H9 (cell line): ENCODE results near the gene ATP5PF. TPM values are rescaled to one million over a fixed set of nuclear protein-coding genes. Genes with fewer than 3 reads are reported as not detected.

Experiments used
- DNase-seq: peaks from one replicate; pipeline ENCODE4 v3.0.0-alpha.2; 2017
- H2AFZ ChIP-seq: one replicate; pipeline ENCODE4 v1.6.1; 2013; ENCODE audit warnings: mild to moderate bottlenecking, low read length, control low read depth, moderate library complexity
- H2AK5ac ChIP-seq: 2 replicates; pipeline ENCODE4 v1.6.1; 2013; ENCODE audit warnings: low read length, control low read depth, mixed read lengths; ENCODE audit not compliant: insufficient read length
- H2BK120ac ChIP-seq: one replicate; pipeline ENCODE4 v1.6.1; 2013; ENCODE audit warnings: low read depth, mild to moderate bottlenecking, low read length, control low read depth, inconsistent platforms; ENCODE audit not compliant: poor library complexity, severe bottlenecking
- H2BK12ac ChIP-seq: 2 replicates; pipeline ENCODE4 v1.6.1; 2013; ENCODE audit warnings: low read length, control low read depth, mixed read lengths, low read depth; ENCODE audit not compliant: insufficient read length
- H2BK15ac ChIP-seq: 2 replicates; pipeline ENCODE4 v1.6.1; 2013; ENCODE audit warnings: low read depth, low read length, control low read depth
- H2BK20ac ChIP-seq: one replicate; pipeline ENCODE4 v1.6.1; 2013; ENCODE audit warnings: low read depth, mild to moderate bottlenecking, low read length, control low read depth, inconsistent platforms; ENCODE audit not compliant: poor library complexity, severe bottlenecking
- H2BK5ac ChIP-seq: 2 replicates; pipeline ENCODE4 v1.6.1; 2013; ENCODE audit warnings: low read length, control low read depth, mixed read lengths; ENCODE audit not compliant: insufficient read length
- H3K14ac ChIP-seq: 2 replicates; pipeline ENCODE4 v1.6.1; 2013; ENCODE audit warnings: low read length, control low read depth; ENCODE audit not compliant: insufficient read depth
- H3K18ac ChIP-seq: 2 replicates; pipeline ENCODE4 v1.6.1; 2013; ENCODE audit warnings: low read depth, mild to moderate bottlenecking, mixed read lengths, low read length, control low read depth; ENCODE audit not compliant: insufficient read length
- H3K23ac ChIP-seq: 2 replicates; pipeline ENCODE4 v1.6.1; 2013; ENCODE audit warnings: low read length, control low read depth, mixed read lengths, low read depth; ENCODE audit not compliant: insufficient read length
- H3K23me2 ChIP-seq: 2 replicates; pipeline ENCODE4 v1.6.1; 2013; ENCODE audit warnings: low read depth, mild to moderate bottlenecking, mixed read lengths, low read length, control low read depth; ENCODE audit not compliant: insufficient read length, poor library complexity, severe bottlenecking
- H3K27ac ChIP-seq: 2 replicates; pipeline ENCODE4 v1.5.1; 2013; ENCODE audit warnings: low read length, control low read depth, mixed read lengths, low read depth; ENCODE audit not compliant: insufficient read length
- H3K27me3 ChIP-seq: 2 replicates; pipeline ENCODE4 v1.6.1; 2013; ENCODE audit warnings: low read length, control low read depth, inconsistent platforms; ENCODE audit not compliant: insufficient read depth
- H3K4ac ChIP-seq: 2 replicates; pipeline ENCODE4 v1.6.1; 2013; ENCODE audit warnings: low read depth, mild to moderate bottlenecking, control low read depth, inconsistent platforms, low read length, moderate library complexity
- H3K4me1 ChIP-seq: 2 replicates; pipeline ENCODE4 v1.6.1; 2013; ENCODE audit warnings: low read length, control low read depth, inconsistent platforms; ENCODE audit not compliant: insufficient read depth
- H3K4me2 ChIP-seq: 2 replicates; pipeline ENCODE4 v1.6.1; 2013; ENCODE audit warnings: low read length, control low read depth, mixed read lengths; ENCODE audit not compliant: insufficient read length, insufficient read depth
- H3K56ac ChIP-seq: 2 replicates; pipeline ENCODE4 v1.6.1; 2013; ENCODE audit warnings: low read depth, mild to moderate bottlenecking, mixed read lengths, low read length, control low read depth; ENCODE audit not compliant: insufficient read length
- H3K79me1 ChIP-seq: 2 replicates; pipeline ENCODE4 v1.6.1; 2013; ENCODE audit warnings: low read depth, mild to moderate bottlenecking, moderate library complexity, low read length, control low read depth, inconsistent platforms; ENCODE audit not compliant: insufficient read depth, poor library complexity, severe bottlenecking
- H3K79me2 ChIP-seq: 2 replicates; pipeline ENCODE4 v1.6.1; 2013; ENCODE audit warnings: low read length, control low read depth, inconsistent platforms; ENCODE audit not compliant: insufficient read depth
- H3K9ac ChIP-seq: 2 replicates; pipeline ENCODE4 v1.6.1; 2013; ENCODE audit warnings: low read length, control low read depth, mixed read lengths; ENCODE audit not compliant: insufficient read length; ENCODE audit errors: extremely low read depth
- H3K9me3 ChIP-seq: one replicate; pipeline ENCODE4 v1.6.1; 2013; ENCODE audit warnings: low read depth, low read length, inconsistent platforms; ENCODE audit not compliant: control insufficient read depth
- H3T11ph ChIP-seq: one replicate; pipeline ENCODE4 v1.6.1; 2013; ENCODE audit warnings: mild to moderate bottlenecking, low read length, control low read depth, inconsistent platforms
- H4K20me1 ChIP-seq: one replicate; pipeline ENCODE4 v1.6.1; 2013; ENCODE audit not compliant: control insufficient read depth, insufficient read length, insufficient read depth
- H4K5ac ChIP-seq: 2 replicates; pipeline ENCODE4 v1.6.1; 2013; ENCODE audit warnings: low read depth, mild to moderate bottlenecking, mixed read lengths, low read length, control low read depth; ENCODE audit not compliant: insufficient read length
- H4K8ac ChIP-seq: replicated peaks from 2 replicates; pipeline ENCODE4 v1.6.1; 2013; ENCODE audit warnings: low read length, control low read depth, mixed read lengths, low read depth; ENCODE audit not compliant: insufficient read length
- H4K91ac ChIP-seq: 2 replicates; pipeline ENCODE4 v1.6.1; 2013; ENCODE audit warnings: low read depth, mild to moderate bottlenecking, moderate library complexity, mixed read lengths, low read length, control low read depth; ENCODE audit not compliant: insufficient read length
- H3K27ac Mint-ChIP-seq, 3 experiments: 2 replicates in 2 of 3; 3 replicates in 1 of 3; pipeline ENCODE4 v1.8.0; 2020 to 2021; ENCODE audit warnings: mixed read lengths in 3 of 3, mild to moderate bottlenecking in 1 of 3, moderate library complexity in 1 of 3
- H3K27me3 Mint-ChIP-seq: 2 replicates; pipeline ENCODE4 v1.8.0; 2021; ENCODE audit warnings: low read depth, mild to moderate bottlenecking, moderate library complexity, mixed read lengths
- H3K36me3 Mint-ChIP-seq, 3 experiments: 2 replicates in 2 of 3; 3 replicates in 1 of 3; pipeline ENCODE4 v1.8.0; 2020 to 2021; ENCODE audit warnings: low read depth in 3 of 3, mixed read lengths in 3 of 3; ENCODE audit not compliant: insufficient read depth in 1 of 3
- H3K4me1 Mint-ChIP-seq, 2 experiments: 2 replicates each; pipeline ENCODE4 v1.8.0; 2020; ENCODE audit warnings: mixed read lengths in 2 of 2
- H3K4me3 Mint-ChIP-seq, 2 experiments: 2 replicates in 1 of 2; 3 replicates in 1 of 2; pipeline ENCODE4 v1.8.0; 2020 to 2021; ENCODE audit warnings: mild to moderate bottlenecking in 2 of 2, mixed read lengths in 2 of 2, moderate library complexity in 1 of 2
- H3K9me3 Mint-ChIP-seq, 2 experiments: 2 replicates in 1 of 2; 3 replicates in 1 of 2; pipeline ENCODE4 v1.8.0; 2020; ENCODE audit warnings: mild to moderate bottlenecking in 2 of 2, mixed read lengths in 2 of 2, moderate library complexity in 1 of 2
- WGBS: extraction: QIAGEN DNeasy Blood & Tissue Kit; methylation state at CpG from one replicate; pipeline ENCODE4 v1.1.7; 2013; ENCODE audit warnings: missing lambda C conversion rate, low lambda C conversion rate, mixed read lengths; ENCODE audit not compliant: insufficient read length; ENCODE audit errors: extremely low coverage; 5-methylcytosine and 5-hydroxymethylcytosine counted together
- total RNA-seq: library from RNA; stranded (reverse); gene quantifications from 2 replicates; pipeline ENCODE4 v1.2.1, GENCODE V29; 2021
- TF ChIP-seq, protein P1 (sequence below): fragments of 200-600 bp; sonication (generic); conservative IDR thresholded peaks from 3 replicates; pipeline ENCODE4 v1.8.0; 2021; ENCODE audit warnings: antibody characterized with exemption, mild to moderate bottlenecking

The ATP5PF gene
- total RNA-seq, 1 experiment from 2014 or later, result 143 TPM

DNA sequence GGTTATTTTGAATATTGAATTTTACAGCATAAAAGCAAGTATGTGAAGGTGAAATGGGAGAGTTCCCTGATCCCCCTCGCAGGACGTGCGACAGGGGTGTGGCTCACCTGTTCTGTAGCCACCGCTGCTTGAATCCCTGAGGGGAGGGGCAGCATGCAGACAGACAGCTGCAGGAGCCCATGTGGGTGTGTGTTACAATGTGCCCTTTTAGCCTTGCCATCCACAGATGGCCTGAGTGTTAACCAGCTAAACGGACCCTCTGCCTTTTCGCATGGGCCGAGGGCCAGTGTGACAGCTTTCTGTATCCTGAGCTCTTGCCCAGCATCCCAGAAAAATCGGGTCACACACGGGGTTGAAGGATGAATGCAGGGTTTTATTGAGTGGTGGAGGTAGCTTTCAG lies 52.3 kb downstream of the ATP5PF start:
- H3K27ac Mint-ChIP-seq, result no peak overlapping the region
- WGBS, result no CpG with 5 or more reads among the region's 9 CpGs
- Histone ChIP-seq H3K79me1 (no peaks in the 10 kb centered on the region), H3K18ac (no peak overlapping the region), H3K4ac (no peak overlapping the region), H3K14ac (no peak overlapping the region), H4K8ac (no peak overlapping the region), H3K23me2 (no peaks in the 10 kb centered on the region), H4K20me1 (no peaks in the 10 kb centered on the region), H3K27ac (no peak overlapping the region), H3K9me3 (no peaks in the 10 kb centered on the region), H2BK12ac (no peak overlapping the region), H3K56ac (no peak overlapping the region), H2BK20ac (no peak overlapping the region), H2AFZ (no peak overlapping the region), H3K4me2 (peak overlapping the region; percentile 24), H2BK120ac (no peak overlapping the region), H2BK15ac (no peak overlapping the region), H2AK5ac (no peak overlapping the region), H3K9ac (no peak overlapping the region), H2BK5ac (no peak overlapping the region), H3K23ac (no peak overlapping the region), H3K79me2 (no peaks in the 10 kb centered on the region), H3K4me1 (no peaks in the 10 kb centered on the region), H3T11ph (no peak overlapping the region), H3K27me3 (no peaks in the 10 kb centered on the region), H4K91ac (no peak overlapping the region), H4K5ac (no peak overlapping the region)
- H3K27me3 Mint-ChIP-seq, result peaks cover 4% of the 10 kb centered on the region
- TF ChIP-seq, protein P1, sequence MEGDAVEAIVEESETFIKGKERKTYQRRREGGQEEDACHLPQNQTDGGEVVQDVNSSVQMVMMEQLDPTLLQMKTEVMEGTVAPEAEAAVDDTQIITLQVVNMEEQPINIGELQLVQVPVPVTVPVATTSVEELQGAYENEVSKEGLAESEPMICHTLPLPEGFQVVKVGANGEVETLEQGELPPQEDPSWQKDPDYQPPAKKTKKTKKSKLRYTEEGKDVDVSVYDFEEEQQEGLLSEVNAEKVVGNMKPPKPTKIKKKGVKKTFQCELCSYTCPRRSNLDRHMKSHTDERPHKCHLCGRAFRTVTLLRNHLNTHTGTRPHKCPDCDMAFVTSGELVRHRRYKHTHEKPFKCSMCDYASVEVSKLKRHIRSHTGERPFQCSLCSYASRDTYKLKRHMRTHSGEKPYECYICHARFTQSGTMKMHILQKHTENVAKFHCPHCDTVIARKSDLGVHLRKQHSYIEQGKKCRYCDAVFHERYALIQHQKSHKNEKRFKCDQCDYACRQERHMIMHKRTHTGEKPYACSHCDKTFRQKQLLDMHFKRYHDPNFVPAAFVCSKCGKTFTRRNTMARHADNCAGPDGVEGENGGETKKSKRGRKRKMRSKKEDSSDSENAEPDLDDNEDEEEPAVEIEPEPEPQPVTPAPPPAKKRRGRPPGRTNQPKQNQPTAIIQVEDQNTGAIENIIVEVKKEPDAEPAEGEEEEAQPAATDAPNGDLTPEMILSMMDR, result no peak
- peak; percentile 38 for DNase-seq
- H3K9me3 Mint-ChIP-seq, result no peaks in the 10 kb centered on the region
- H3K4me1 Mint-ChIP-seq, result peaks cover 9 to 10% of the 10 kb centered on the region in 2 experiments
- H3K4me3 Mint-ChIP-seq, result no peak overlapping the region
- no peaks in the 10 kb centered on the region for H3K36me3 Mint-ChIP-seq
